HG03575 (cell line): ENCODE results near the gene HILPDA.

Experiments used
- ATAC-seq: cut with Tn5 transposase; IDR thresholded peaks from one replicate; pipeline ENCODE4 v1.9.1; 2021; ENCODE audit not compliant: unreplicated experiment, insufficient number of reproducible peaks, low FRiP score; ENCODE audit errors: extremely low read depth

HILPDA gene

DNA sequence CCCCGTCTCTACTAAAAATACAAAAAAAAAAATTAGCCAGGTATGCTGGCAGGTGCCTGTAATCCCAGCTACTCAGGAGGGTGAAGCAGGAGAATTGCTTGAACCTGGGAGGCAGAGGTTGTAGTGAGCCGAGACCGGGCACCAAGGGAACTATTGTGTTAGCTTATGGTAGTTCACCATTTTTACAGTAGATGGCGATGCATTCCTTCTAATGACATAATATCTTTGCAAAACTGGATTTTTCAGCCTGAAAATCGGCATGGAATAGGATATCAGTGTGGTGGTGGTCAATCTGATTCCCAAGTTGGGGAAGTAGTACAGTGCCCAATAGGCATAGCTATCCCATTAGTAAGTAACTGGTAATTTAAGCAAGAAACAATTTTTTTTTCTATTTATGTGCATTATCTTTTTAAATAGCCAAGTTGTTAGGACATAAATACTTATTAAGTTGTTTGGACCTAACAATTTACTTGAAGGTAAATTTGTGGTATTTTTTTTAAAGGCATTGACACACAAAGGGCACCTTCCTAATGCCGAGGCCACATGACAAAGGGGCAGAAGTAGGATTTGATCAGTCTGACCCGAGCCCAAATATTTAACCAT is 28.3 kb upstream of the HILPDA start:
- ATAC-seq: no peak

DNA sequence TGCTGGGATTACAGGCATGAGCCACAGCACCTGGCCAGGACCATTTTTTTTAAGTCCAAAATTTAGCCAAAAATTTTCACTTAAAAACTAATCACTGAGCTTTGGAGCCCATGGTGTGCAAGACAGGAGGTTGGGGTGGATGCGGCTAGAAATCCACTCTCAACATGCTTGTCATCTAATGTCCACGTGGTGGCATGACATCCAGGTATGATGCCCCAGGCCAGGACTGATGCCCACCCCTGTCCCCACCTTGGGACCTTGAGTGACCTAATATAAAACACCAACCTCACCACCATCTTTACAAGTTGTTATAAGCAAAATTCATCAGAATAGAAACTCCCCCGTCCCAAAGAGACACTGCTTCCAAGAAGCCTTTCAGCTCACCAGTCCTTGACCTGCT is 25.5 kb upstream of the HILPDA start:
- no peak for ATAC-seq

DNA sequence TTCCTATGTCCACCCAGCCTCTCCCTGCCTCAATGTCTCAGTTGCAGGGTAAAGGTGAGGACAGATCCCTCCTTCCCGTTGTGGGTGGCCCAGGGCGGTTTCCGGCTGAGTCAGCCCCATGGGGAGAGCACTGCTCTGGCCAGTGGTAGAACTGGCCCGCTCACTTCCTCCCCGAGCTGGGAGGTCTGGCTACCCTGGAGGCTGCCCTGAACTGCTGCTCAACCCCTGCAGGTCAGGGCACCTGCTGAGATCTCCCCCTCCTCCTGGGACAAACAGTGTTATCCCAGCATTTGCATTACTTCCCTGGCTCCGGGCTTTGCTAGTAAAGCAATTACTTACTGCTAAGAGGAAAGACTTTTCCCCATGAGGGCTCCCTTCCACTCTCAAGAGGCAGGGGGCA is 24.5 kb upstream of the HILPDA start:
- no peak for ATAC-seq

DNA sequence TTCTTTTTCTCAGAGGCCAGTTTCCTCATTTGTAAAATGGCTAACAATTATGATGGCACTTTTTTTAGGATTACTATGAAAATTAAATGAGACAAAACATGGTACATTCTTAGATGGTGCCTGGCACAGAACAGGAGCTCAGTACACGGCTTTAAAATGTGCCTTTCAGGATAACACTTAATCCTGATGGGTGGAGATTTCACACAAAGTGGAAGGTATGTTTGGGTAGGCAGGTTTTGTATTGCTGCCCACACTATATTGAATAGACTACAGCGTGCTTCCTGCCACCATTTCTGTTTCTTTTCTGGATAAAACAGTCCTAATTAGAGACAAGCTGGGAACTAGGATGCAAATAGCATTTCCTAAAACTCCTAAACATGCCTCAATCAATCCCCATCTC is 23.9 kb upstream of the HILPDA start:
- no peak for ATAC-seq

DNA sequence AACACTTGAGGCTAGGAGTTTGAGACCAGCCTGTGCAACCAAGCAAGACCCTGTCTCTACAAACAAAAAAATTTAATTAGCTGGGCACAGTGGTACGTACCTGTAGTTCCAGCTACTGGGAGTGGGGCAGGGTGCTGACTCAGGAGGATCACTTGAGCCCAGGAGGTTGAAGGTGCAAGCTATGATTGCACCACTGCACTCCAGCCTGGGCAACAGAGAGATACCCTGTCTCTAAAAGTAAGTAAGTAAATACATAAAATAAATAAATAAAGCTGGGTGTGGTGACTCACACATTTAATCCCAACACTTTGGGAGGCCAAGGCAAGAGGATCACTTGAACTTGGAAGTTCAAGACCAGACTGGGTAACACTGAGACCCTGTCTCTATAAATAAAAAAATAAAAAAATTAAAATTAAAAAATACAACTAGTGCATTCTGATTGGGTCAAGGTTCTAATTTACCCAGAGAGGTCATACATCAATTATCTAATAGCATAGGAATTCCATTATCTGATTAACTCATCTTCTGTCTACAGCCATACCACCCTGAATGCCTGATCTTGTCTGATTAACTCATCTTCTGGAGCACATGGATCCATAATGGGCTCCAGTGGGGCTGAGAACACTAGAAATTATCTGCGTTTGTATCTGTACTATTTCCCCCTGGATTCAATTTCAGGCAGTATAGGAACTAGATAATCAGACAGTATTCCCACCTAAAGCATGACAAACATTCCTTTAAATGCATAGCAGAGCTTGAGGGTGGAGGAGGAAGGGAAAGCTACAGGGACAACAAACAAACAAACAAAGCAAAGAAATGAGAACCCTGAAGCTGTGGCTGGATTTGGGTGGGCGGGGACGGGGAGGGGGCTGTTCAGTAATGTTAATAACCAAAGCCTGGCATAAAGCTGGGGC is 21.0 kb upstream of the HILPDA start:
- no peak for ATAC-seq

DNA sequence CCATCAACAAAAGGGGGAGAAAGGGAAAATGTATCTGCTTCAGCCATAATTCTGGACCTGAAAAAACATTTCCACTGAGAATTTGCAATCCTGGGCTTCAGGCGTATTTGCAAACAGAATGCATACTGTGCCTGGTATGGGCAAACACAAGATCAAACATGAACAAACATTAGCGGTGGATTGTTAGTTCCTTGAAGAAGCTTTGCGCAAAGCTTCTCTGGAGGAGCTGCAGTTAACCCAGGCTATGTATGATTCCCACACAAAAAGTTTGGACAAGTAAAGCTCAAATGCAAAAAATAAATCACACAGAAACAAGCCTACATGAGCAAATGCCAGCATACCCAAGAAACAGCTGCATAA is 20.4 kb upstream of the HILPDA start:
- ATAC-seq: no peak

DNA sequence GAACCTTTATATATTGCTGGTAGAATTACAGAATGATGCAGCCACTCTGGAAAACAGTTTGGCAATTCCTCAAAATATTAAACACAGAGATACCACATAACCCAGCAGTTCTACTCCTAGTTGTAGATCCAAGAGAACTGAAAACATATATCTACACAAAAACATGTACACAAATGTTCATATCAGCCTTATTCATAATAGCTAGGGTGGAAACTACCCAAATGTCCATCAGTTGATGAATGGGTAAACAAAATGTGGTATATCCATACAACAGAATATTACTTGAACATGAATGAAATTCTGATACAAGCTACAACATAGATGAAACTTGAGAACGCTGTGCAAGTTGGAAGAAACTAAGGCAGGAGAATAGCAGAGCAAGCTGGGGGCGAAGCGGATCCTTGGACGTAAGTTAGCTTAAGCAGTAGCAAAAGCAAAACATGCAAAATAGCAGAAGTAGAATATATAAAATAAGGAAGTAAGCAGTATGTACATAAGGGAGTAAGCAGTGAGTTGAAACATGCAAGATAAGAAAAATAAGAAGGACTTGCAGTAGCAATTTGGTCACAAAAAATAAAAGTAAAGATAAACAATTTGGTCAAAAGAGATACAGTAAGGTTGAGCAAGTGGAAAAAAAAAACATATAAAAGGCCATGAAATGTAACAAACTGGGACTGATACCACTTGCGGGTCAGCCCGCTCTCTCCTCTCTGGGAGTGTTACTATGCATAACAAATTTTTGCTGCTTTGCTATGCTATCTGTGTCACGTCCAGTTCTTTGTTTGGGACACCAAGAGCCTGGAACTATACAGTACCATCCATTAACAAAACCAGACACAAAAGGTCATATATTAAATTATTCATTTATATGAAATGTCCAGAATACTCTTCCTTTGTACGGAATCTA is 18.0 kb upstream of the HILPDA start:
- ATAC-seq: no peak

DNA sequence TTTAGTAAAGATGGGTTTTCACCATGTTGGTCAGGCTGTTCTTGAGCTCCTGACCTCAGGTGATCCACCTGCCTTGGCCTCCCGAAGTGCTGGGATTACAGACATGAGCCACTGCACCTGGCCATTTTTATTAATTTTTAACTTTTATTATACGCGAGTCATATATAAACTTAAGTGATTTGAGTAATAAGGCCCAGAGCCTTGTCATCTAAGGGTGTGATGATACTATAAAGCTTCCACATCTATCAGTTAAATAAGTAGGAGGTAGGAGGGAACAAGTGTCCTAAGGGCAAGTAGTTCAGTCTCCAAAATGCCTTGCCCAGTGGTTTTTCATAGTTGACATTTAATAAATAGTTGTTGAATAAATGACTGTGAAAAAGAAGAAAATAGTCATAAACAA is 13.3 kb upstream of the HILPDA start:
- no peak for ATAC-seq

DNA sequence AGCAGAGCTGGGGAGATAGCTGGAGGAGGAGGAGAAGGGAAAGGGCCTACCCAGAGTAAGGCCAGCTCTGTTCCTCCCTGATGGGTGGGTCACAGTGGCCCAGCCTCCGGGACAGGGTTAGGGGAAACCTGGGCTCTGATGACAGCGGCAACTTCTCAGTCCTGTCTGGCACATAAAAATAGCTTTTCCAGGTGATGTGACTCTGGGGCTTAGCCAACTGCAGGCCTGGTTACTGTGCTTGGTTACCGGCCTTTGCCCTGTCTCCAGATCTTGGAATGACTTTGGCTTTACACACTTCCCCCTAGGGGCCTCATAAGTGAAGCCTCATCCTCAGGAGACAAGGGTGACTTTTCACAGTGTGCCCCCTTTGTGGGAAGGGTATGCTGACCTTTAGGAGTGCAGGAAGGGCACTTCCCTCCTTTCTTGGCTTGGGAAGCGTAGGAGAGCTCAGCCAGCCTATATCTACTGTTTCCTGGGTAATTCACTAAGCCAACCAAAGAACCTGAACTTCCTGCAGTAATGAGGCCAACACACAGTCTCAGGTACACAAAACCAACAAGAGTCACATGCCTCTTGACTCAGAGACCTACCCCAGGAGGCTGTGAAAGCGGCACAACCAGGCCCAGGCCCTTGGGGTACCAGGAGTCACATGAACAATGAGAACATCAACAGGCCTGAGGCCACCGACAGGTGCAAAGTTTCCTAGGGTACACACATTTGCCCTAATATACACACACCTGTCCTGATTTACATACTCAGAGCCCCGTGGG is 11.7 kb upstream of the HILPDA start:
- ATAC-seq: no peak

DNA sequence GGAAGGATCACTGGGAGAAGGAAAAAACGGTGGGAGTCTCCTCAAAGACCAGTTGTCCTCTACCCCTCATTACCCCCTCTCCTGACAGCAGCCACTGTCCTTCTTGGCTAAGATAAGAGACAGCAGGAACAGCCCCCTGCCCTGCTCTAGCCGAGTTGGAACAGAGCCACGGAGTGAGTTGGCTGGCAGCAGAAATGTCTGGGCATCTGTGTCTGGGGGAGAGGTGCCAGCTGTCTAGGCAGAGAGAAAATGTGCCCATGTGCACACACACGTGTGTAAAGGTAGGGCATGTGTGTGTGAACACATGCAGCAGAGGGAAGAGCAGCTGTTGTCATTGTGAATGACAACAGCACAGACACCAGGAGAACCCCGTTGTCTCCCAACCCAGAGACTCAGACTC is 9.4 kb upstream of the HILPDA start:
- no peak for ATAC-seq

DNA sequence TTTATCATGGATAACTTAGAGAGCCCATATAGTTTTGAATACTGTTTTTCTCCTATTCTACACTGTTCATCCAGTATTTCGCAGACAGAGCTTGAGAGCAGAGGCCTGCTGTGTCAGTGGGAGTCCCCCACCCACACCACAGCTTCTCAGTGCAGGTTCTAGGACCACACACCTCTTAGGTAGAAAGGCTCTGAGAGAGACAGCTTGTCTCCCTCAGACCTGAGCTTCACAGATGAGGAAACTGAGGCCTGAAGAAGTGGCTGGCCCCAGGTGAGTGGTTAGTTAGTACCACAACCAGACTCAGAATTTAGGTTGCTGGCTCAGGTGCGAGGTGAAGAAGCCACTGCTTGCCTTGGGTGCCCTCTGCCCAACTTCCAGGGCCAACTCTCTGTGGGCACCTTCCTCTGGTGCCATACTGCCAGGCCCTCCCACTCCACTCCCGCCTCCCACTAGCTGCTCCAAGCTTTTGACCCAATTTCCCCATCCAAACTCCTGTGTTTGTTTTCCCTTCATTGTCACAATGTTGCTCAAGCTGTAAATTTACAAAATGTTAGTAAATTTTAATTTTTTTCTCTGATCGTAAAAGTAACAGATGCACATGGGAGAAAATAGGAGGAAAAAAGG is 7.6 kb upstream of the HILPDA start:
- no peak for ATAC-seq

DNA sequence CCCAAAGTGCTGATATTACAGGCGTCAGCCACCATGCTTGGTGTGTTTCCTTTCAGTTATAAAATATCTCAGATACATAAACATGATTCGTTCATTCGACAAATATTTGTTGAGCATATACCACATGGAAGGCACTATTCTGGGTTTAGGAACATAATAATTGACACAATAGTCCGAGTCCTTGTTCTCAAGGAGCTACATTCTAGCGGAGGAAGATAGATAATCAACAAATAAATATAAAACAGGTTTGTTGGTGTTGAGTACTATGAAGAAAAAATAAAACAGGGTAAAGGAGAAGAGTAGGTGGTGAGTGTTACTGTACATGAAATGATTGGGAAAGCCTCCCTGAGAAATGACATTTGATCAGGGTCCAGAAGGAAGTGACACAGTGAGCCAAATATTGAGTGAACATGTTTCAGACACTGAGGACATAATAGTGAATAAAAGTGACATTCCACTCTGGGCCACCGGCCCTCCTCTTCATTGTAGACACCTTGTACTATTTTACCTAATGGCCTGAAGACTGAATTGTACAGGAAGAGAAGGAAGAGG is 6.9 kb upstream of the HILPDA start:
- ATAC-seq: no peak

DNA sequence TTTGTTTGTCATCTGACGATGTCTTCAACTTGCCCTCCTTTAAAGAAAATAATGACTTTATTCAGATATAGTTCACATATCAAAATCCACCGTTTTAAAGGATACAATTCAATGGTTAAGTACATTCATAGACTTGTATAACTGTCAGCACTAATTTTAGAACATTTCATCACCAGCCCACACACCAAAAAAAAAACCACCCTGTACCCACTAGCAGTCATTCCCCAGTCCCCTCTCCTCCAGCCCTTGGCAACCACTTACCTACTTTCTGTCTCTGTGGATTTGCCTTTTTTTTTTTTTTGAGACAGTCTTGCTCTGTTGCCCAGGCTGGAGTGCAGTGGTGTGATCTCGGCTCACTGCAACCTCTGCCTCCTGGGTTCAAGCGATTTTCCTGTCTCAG is 5.3 kb upstream of the HILPDA start:
- ATAC-seq: no peak

DNA sequence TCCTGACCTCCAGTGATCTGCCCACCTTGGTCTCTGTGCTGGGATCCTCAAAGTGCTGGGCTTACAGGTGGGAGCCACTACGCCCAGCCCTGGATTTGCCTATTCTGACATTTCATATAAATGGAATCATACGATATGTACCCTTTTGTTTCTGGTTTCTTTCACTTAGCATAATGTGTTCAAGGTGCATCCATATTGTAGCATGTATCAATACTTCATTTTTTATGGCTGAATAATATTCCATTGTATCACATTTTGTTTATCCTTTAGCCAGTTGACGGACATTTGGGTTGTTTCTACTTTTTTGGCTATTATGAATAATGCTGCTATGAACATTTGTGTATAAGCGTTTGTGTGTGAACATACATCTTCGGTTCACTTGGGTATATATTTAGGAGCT is 4.8 kb upstream of the HILPDA start:
- no peak for ATAC-seq

DNA sequence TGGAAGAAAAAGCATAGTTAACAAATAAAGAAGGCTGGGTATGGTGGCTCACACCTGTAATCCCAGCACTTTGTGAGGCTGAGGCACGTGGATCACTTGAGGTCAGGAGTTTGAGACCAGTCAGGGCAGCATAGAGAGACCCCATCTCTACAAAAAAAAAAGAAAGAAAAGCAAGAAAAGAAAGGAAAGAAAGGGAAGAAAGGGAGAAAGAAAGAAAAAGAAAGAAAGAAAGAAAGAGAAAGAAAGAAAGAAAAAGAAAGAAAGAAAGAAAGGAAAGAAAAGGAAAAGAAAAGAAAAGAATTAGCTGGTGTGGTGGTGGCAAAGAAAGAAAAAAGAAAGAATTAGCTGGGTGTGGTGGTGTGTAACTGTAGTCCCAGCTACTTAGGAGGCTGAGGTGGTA is 3.1 kb upstream of the HILPDA start:
- ATAC-seq: no peak

DNA sequence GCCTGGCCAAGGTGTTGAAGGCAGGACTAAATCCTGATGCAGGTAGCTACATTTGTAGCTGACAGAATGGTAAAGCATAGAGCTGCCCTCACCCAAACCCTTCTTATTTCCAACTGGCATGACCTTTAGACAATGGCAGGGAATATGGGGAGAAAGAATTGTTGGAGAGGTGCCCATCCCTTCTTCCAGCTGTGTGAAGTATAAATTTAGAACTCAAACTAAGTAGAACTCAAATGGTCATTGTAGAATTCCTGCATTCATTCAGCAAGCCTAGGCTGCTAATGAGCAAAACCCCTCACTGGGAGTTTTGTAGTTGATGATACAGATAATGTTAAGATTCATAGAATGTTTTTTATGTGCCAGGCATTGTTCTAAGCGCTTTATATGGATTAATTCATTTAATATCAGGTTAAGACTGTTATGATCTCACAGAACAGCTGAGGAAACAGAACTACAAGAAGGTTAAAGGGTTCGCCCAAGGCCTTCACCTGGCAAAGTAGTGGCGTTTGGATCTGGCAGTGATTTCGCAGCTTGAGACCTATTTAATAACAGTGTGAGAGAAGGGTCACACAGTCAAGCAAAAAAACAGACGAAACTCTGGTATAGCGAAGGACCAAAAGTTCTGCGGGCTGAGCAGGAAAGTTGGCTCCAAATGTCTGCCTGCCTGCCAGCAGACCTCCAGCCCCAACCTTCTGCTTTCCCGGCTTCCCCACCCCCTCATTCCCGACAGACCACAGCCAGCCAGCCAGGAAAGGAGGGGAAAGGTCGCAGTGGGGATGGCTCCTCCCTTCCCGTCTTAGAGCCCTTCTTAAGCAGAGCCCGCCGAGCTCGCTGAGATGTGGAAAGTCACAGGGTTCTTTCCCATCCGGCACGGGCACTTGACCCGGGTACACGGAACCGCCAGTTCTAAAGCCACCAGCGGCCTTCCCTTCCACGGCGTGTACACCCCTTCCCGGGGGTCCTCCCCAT is 1.6 kb upstream of the HILPDA start:
- no peak for ATAC-seq

DNA sequence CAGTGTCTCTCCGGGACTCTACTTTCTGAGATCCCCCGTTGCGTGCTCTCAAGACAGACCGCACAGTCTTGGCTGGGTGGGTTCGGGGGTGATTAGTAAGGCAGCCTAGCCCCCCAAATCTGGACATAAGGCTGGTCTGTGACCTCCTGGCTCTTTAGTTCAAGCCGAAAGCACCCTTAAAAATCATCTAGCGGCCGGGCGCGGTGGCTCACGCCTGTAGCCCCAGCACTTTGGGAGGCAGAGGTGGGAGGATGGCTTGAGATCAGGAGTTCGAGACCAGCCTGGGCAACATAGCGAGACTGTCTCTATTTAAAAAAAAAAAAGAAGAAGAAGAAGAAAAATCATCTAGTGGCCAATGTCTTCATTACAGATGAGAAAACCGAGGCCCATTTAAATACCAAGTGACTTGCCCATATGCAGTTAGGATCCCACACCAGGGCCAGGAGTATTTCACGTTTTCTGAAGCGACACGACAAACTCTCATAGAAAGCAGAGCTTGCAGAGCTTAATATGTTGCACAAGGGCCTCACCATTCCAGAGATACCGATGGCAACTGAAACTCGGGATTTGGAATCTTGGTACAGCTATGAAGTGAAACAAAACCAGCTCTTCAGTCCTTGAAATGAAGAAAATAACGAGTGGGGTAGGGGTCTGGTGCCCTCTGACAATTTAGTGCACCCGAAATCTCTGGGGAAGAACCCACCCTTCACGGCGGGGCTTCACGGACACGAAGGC is 703 bp upstream of the HILPDA start:
- no peak for ATAC-seq
